Tibial artery (tissue), 4 donors: Measurements from ENCODE around the gene CLIP2.
"Not testable (repeated sequence)": the region's sequence is repeated elsewhere in the genome, so short reads cannot be mapped to it uniquely, and the experiment has no call there.

Experiments
- DNase-seq, 2 donors: peaks; one replicate each; pipeline ENCODE4 v3.0.0-alpha.2; 2019
- H3K27ac ChIP-seq, 2 donors: fragments of 200-600 bp; sonication (generic) in 1 of 2; 1 replicate in 1 of 2; 2 replicates in 1 of 2; pipeline ENCODE4 v1.5.1; 2018 to 2019; ENCODE audit warnings: mild to moderate bottlenecking in 1 of 2
- H3K27me3 ChIP-seq, 2 donors: fragments of 200-600 bp; sonication (generic) in 1 of 2; one replicate each; pipeline versions ENCODE4 v1.5.1 to v1.6.0; 2016 to 2019
- H3K36me3 ChIP-seq, 3 donors: fragments of 200-600 bp; sonication (generic) in 2 of 3; one replicate each; pipeline ENCODE4 v1.5.1; 2016 to 2019; ENCODE audit warnings: mild to moderate bottlenecking in 2 of 3
- H3K4me1 ChIP-seq, 4 donors: fragments of 200-600 bp; sonication (generic) in 2 of 4; 1 replicate in 3 of 4; 2 replicates in 1 of 4; pipeline ENCODE4 v1.5.1; 2016 to 2019
- H3K4me3 ChIP-seq, 2 donors: fragments of 200-600 bp; sonication (generic) in 1 of 2; 1 replicate in 1 of 2; 2 replicates in 1 of 2; pipeline ENCODE4 v1.5.1; 2018 to 2019; ENCODE audit warnings: mild to moderate bottlenecking in 2 of 2
- H3K9me3 ChIP-seq, 3 donors: fragments of 200-600 bp; sonication (generic) in 1 of 3; one replicate each; pipeline ENCODE4 v1.5.1; 2016 to 2019
- CTCF ChIP-seq, 2 experiments: fragments of 200-600 bp in 1 of 2; fragments of 450-650 bp in 1 of 2; IDR thresholded peaks; one replicate each; pipeline ENCODE4 v1.5.1; 2017 to 2019; ENCODE audit warnings: antibody characterized with exemption in 2 of 2, mild to moderate bottlenecking in 1 of 2, moderate library complexity in 1 of 2
- intact Hi-C: fragments of 100-400 bp; cut with DNase I; formaldehyde crosslinking; loops from one replicate; pipeline ENCODE4 v1.15.0; 2023; ENCODE audit warnings: low total_unique reads

Gene CLIP2

GRCh38 chr7:74428023-74428422 lies 138.8 kb downstream of the CLIP2 start:
- Histone ChIP-seq H3K27me3 (no peaks in the 10 kb centered on the region), H3K4me3 (no peak overlapping the region), H3K4me1 (peaks cover 0 to 22% (median 2%) of the 10 kb centered on the region in 4 donors), H3K9me3 (no peaks in the 10 kb centered on the region), H3K27ac (no peak overlapping the region), H3K36me3 (no peaks in the 10 kb centered on the region)
- no peak for TF ChIP-seq CTCF (IDR thresholded peaks at IDR 0.05)
- no peak for DNase-seq
- intact Hi-C loops = no loop called here

- Histone ChIP-seq H3K4me3 (no peak overlapping the region), H3K36me3 (no peaks in the 10 kb centered on the region), H3K27ac (no peak overlapping the region), H3K27me3 (no peaks in the 10 kb centered on the region), H3K4me1 (peaks cover 0 to 22% (median 2%) of the 10 kb centered on the region in 4 donors), H3K9me3 (no peaks in the 10 kb centered on the region)
- no peak for DNase-seq
- intact Hi-C loops = no loop called here
- no peak for TF ChIP-seq CTCF (IDR thresholded peaks at IDR 0.05)
Measured at GRCh38 chr7:74429153-74429747, 140.0 kb downstream of the CLIP2 start.

- H3K9me3 ChIP-seq, H3K27me3 ChIP-seq, intact Hi-C loops, H3K36me3 ChIP-seq, DNase-seq, H3K4me3 ChIP-seq, H3K27ac ChIP-seq: not testable (repeated sequence)
- H3K4me1 ChIP-seq = peaks cover 0 to 22% (median 2%) of the 10 kb centered on the region in 4 donors
Measured at GRCh38 chr7:74430409-74430808, 141.2 kb downstream of the CLIP2 start.

- no peak for TF ChIP-seq CTCF (IDR thresholded peaks at IDR 0.05)
- Histone ChIP-seq H3K9me3 (no peaks in the 10 kb centered on the region), H3K36me3 (no peaks in the 10 kb centered on the region), H3K27ac (peak overlapping the region in 1 of 2 donors; percentile 36), H3K4me1 (peaks cover 0 to 22% (median 2%) of the 10 kb centered on the region in 4 donors), H3K4me3 (no peak overlapping the region), H3K27me3 (no peaks in the 10 kb centered on the region)
- peak in 1 of 2 donors; percentile 73 for DNase-seq
- intact Hi-C loops = no loop called here
Measured at GRCh38 chr7:74430961-74431466, 141.8 kb downstream of the CLIP2 start.

- H3K4me1 ChIP-seq, DNase-seq, intact Hi-C loops, H3K27ac ChIP-seq, H3K36me3 ChIP-seq, H3K27me3 ChIP-seq, H3K4me3 ChIP-seq: not testable (repeated sequence)
- peaks cover 0 to 13% (median 11%) of the 10 kb centered on the region in 3 donors for H3K9me3 ChIP-seq
Measured at GRCh38 chr7:74437291-74437571, 148.0 kb downstream of the CLIP2 start.

- Histone ChIP-seq H3K27ac (no peak overlapping the region), H3K4me3 (no peak overlapping the region), H3K4me1 (no peaks in the 10 kb centered on the region), H3K27me3 (no peaks in the 10 kb centered on the region), H3K9me3 (peaks cover 0 to 13% (median 11%) of the 10 kb centered on the region in 3 donors), H3K36me3 (no peaks in the 10 kb centered on the region)
- DNase-seq = no peak
- intact Hi-C loops = no loop called here
- no peak for TF ChIP-seq CTCF (IDR thresholded peaks at IDR 0.05)
Measured at GRCh38 chr7:74438327-74438726, 149.1 kb downstream of the CLIP2 start.

GRCh38 chr7:74439541-74439940 lies 150.3 kb downstream of the CLIP2 start:
- H3K9me3 ChIP-seq = peaks cover 0 to 13% (median 11%) of the 10 kb centered on the region in 3 donors
- intact Hi-C loops = no loop called here
- no peaks in the 10 kb centered on the region for H3K4me1 ChIP-seq
- no peak for DNase-seq
- H3K4me3 ChIP-seq = no peak overlapping the region
- H3K27me3 ChIP-seq = no peaks in the 10 kb centered on the region
- no peak for TF ChIP-seq CTCF (IDR thresholded peaks at IDR 0.05)
- no peak overlapping the region for H3K27ac ChIP-seq
- H3K36me3 ChIP-seq = no peaks in the 10 kb centered on the region

- peaks cover 0 to 13% (median 11%) of the 10 kb centered on the region in 3 donors for H3K9me3 ChIP-seq
- H3K36me3 ChIP-seq, H3K27ac ChIP-seq, H3K4me3 ChIP-seq, DNase-seq, H3K27me3 ChIP-seq, H3K4me1 ChIP-seq: not testable (repeated sequence)
- intact Hi-C loops = loop anchor here (10.0 kb wide), 1 partner anchor 95 kb away; no protein-coding TSS in a partner anchor
Measured at GRCh38 chr7:74440143-74440542, 150.9 kb downstream of the CLIP2 start.
